Activated T-helper 1 cell treated with Interleukin-2 at 50 U/mL for 16 hours (primary cell): ENCODE measurements around the gene MGAT5.

Experiments used
- DNase-seq: peaks from one replicate; pipeline ENCODE4 v3.0.0-alpha.2; 2020; ENCODE audit warnings: low read depth

Gene MGAT5

DNA sequence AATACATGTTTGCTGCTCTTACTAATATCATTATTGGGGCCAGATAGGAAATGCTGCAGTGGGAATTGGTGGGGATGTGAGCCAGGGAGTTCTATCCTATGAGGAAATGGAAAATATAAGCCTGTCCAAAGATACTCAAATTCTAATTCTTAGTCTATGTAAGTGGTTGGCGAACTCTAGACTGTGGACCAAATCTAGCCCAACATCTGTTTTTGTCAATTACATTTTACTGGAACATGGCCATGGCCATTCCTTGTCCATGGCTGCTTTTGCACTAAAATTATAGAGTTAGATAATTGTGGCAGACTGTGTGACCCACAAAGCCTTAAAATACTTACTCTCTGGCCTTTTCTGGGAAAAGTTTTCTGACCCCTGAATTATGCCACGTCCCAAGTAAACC is 113.3 kb downstream of the MGAT5 start:
- DNase-seq, result no peak

DNA sequence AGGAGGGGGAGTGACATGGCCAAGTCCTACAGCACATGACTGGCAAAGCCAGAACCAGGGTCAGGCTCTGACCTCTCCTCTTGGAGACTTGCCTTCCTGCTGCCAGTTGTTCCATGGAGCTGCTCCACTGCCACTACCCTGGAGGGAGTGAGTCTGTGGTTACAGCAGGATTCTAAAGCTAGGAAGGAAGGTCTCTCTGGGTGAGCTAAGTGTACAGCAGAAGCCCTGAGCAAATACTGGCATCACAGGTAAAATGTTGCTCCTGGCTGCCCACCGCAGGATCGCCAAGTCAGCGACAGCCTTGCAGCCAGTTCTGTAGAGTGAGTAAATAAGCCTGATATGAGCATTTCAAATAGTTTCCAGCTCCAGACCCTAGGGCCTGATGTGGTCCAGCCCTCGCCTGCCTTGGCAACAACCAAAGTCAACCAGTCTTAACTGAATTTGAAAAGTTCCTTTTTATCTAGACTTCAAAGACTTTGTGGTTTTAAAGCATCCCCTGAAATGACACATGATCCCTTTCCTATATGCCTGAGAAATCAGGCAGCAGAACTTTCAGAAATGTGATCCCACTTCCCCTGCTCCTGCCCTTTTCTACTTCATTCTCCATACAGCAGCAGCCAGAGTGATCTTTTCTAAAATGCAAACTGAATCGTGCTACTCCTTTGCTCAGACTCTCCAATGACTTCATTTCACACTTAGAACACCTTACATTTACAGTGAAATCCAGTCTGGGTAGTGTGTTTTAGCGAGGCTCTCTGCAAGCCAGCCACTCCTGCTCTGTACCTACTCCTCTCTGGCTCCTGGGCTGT is 114.3 kb downstream of the MGAT5 start:
- DNase-seq, result no peak

DNA sequence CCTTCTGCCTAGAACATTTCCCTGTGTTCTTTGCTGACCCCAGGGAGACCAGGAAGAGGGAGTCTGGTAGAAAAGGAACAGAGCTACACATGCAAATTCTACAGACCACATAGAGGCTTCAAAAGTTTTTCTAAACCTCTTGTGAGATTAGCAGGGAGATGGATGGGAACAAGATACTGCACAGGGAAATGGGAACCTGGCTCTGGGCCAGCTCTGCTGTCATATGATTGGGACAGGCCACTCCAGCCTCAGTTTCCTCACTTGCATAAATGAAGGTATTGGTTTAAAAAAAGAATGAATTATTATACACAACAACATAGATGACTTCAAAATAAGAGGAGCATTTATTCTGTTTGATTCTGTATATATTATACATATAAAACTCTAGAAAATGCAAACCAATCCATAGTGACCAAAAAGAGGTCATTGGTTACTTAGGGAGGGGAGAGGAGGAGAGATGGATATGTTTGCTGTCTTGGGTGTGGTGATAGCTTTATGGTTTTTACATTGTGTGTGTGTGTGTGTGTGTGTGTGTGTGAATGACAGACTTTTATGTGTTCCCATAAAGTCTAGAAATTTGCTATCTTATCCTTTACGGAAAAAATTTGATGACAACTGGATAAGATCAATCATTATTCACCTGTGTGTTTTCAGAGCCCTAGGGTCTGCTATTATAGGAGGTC is 115.5 kb downstream of the MGAT5 start:
- no peak for DNase-seq

DNA sequence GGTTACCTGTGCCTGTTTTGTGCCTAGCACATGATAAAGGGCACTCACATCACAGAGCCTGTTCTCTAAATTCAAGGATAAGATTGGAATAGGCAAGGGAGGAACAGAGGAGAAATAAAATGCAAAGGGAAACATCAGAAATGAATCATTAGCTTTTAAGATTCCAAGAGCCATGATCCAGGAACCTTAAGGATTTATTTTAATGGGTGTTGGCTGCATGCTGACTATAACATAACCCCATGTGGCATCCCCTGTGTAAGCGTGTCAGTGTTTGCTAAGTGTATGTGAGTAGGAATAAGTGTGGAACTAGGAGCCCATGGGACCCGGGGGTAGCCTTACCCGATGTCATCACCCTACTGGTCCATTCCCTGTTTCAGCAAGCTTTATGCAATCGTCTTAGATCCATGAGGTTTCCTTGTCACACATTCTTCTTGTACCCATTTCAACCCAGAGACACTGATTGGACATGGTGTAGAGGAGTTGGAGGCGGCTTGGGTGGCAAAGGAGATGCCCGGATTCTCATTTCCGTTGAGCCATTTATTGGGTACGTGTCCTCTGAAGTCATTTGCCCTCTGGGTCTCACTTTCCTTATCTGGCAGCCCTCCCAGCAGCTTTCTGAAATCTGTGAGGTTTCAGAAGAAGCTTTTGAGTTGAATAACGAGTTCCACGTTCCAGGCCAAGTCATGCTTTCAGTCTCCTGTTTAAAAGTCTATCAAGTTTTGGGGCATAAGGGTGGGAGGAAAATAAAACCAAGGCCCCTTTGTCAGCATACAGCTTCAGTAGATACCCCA is 117.0 kb downstream of the MGAT5 start:
- no peak for DNase-seq

DNA sequence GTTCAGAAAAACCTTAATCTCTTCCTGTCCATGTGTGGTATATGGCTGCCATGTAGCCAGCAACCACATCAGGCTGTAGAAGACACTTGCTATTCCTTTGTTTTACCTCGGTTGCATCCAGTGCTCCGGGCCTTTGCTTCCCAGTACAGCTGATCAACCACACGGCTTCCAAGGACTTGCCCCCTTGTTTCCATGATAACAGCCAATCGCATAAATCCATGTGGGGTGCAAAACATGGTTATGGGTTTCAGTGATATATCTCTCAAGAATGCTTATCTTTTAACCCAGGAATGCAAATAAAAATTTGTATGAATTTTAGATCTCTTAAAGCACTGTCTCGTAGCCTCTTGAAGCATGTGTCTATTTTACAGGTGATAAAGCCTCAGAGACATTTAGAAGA is 118.3 kb downstream of the MGAT5 start:
- no peak for DNase-seq

DNA sequence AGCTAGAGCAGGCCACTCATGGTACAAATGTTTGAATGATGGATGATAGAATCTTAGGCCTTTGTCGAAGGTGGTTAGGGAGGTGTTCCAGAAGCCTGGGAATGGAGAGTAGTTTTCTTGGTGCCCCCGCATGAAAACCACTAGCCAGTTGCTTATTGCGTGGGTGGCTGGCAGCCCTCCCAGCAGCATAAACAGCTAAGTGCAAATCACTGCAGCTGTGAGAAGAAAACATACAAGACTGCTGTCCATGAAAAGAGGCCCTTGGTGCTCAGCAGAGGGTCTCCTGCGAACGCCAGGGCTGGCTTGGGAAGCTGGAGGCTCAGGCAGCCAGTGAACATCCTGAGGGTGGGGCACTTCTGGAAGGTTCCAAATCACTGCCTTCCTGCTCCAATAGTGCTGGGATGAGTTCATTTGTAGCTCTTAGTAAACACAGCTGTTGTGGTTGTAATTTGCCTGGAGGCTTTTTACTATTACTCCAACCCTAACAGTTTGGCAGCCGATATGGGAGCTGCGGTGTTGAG is 118.8 kb downstream of the MGAT5 start:
- DNase-seq, result no peak

DNA sequence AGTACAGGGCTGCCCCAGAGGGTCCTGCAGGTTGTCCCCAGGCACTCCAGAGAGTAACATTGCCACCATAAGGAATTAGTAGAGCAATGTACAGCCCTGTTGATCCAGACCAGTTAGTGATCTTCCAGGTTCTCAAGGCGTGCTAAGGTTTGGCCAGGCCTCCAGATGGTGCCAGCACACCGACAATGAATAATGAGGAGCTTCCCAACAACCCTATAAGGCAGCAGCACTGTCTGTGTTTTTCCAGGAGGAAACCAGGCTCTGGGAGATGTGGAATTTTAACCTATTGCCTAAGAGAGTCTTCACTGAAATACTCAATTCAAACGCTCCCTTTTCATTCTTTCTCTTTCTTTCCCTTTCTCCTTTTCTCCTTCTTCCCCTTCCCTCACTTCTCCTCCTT is 122.1 kb downstream of the MGAT5 start:
- DNase-seq, result no peak

DNA sequence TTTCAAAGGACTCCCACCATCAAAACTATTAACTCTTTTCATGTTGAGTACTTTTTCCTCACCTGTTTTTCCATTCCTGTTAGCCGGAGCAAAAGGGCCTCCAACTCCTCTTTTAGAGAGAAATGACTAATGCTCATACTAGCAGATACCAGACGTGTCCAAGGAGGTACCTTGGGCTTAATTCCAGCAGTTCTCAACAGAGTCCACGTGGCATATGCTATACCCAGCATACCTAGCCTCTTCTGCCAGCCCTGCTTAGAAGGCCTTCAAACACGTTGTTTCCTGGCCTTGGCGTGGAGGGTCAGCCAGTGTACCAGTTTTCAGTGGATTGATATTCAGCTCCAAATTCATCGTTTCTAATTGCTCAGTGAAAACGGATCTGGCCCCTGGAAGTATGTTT is 123.9 kb downstream of the MGAT5 start:
- DNase-seq, result no peak

DNA sequence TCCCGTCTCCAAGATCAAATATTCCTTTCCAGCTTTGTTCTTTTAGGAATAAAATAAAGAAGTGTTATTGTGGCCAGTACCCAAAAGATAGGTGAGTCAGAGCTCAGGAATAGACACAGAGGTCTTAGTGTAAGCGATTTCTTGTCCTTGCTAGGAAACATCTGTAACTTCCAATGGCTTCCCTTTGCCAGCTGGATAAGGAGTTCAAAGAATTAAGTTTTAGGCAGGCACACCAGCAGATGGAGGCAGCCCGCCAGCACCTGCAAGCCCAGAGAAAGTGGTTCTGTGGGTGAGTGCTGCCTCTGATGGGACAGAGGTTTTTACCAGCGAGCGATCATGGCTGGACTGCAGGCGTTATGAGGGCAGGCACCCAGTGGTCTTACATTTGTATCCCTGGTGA is 125.4 kb downstream of the MGAT5 start:
- DNase-seq, result no peak

DNA sequence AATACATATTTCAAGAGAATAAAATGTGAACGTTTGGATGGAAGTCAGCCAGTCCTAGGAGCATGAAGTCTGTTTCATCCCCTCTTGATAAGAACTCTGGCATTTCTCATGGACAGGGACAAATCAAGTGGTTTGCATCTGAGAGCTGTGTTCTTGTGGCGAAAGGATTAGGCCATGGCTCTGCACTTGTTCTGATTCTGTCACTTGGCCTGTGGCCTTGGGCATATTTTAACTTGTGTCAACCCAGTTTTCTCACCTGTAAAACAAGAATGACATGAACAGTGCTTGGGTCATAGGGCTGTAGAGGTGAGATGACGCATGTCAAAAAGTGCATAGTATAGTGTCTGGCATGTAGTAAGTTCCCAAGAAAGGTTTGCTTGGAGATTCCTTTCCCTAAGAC is 125.8 kb downstream of the MGAT5 start:
- no peak for DNase-seq

DNA sequence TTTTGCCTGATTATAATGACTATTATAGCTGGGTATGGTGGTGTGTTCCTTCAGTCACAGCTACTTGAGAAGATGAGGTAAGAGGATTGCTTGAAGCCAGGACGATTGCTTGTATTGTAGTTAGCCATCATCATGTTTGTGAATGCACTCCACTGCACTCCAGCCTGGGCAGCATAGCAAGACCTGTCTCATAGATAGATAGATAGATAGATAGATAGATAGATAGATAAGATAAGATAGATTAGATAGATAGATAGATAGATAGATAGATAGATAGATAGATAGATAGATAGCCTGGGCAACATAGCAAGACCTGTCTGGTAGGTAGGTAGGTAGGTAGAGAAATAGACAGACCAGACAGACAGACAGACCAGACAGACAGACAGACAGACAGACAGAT is 127.3 kb downstream of the MGAT5 start:
- DNase-seq, result no peak

DNA sequence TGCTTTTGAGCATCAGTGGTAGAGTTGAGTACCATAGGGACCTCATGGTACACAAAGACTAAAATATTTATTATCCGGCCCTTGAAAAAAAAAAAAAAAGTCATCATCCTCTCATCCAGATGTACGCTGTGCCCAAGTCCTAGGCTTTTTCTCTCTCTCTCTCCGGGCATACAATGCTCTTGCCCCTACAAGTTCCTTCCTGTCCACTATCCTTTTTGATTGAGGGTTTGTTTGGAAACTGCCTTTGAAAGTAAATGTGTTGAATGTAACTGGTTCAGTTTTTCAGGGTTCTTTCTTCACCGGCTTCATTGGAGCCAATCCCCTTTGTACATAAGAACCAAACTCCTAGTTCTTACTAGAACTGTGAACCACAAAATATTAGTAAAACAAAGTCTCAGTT is 130.3 kb downstream of the MGAT5 start:
- DNase-seq, result no peak

DNA sequence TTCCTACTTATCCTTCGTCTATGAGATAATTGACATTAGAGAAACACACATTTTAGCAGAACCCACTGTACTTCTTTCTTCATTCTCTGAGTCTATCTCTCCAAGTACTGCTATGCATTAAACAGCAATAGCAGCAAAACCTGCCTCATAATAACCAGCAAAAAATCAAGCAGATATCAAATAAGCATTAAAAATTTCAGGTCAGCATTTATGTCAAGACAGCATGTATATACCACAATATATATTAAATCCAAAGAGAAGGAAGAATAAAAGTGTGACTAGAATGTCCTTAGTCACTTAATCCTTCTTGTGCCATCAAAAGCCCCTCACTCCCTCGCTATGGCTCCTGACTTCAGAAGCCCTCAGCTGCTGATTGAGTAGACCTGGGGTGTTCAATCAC is 131.3 kb downstream of the MGAT5 start:
- no peak for DNase-seq

DNA sequence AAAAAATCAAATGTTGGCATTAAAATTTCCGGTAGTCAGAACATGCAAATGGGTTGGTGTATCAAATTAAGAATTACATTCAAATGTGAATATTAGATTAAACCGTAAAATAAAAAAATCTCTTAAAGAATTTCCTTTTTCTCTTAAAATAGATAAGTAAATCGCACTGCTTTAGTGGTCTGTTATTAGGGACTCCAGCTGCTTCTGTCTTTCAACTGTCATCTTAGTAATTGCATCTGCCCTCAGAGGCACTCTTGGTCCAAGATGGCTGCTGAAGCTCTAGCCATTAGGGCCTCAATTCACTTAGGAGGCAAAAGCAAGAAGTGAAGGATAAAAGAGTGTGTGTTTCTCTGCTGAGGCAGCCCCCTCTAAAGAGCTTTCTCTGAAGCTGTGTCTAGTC is 132.4 kb downstream of the MGAT5 start:
- DNase-seq, result no peak

DNA sequence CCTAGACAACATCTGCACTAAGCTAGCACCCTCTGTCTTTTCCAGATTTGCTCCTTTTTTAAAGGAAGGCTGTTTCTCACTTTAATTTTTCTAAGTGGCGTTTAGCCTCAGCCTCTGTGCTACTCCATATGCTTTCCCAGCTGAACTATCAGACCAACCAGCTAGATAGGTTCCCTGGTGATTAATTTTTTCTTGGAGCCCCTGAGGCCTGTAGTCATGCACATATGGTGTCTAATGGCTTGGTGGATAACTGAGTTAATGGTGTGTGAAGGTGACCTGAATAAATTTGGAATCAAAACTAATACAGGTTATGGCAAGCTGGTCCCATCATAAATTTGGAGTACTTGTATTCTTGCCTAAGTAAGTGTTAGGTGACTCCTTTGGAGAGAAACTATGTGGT is 135.5 kb downstream of the MGAT5 start:
- no peak for DNase-seq

DNA sequence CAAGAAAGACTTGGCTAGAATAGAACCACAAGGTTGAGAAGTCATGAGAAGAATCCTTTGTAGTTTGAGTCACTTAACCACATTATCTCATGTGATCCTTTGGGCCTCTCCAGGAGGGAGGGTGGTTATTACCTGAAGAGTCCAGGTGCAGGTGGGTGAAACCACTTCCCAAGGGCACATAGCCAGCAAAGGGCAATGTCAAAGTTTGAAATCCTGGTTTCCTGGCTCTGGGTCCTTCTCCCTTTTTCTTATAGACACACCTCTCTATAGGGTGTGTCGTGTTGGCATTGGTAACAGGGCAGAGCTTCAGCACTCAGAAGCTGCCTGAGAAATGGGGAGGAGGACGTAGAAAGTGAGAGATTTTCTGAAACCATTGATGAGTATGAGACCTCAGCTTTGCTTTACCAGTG is 137.9 kb downstream of the MGAT5 start:
- DNase-seq, result no peak

DNA sequence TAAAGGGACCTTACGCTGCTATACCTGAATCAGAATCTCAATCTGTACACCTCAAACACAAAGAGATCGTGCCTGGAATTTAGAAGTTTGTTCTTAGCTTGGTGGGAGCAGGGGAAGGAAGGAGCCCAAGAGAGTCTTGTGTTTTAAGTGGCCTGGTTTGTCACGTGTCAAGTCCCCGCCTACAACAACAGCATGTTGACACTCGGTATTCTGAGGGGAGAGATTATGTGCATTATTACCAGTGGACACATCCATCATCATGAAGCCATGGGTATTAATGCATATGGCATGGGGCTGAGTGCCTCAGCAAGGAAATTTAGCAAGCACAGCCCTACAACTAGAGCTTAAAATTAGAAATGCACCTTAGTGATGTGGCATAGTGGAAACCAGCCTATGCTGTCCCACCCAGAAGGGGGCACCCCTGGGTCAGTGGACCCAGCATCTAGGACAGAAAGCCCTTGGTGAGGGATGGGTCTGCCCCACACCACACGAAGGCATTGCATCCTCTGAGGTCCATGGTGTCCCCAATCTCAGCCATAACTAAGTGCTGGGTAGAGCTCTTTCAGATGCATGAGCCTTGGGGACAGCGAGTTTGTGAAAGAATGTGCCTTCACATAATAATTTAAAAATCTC is 138.7 kb downstream of the MGAT5 start:
- DNase-seq, result no peak

DNA sequence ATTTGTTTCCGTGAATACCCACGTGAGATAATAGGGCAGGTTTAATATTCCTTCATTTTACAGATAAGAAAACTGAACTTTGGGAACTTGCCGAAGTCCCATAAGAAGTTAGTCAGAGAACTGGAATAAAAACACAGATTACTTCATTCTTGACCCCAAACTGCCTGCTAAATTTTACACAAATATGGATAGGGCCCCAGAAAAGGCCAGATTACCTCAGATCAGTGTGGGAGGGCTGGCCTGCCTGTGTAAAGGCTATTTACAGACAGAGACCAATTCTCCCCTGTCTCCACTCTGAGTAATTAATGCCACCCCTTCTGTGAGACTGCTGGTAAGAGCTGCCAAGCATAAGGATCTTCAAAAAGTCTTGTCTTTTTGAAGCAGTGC is 139.2 kb downstream of the MGAT5 start:
- DNase-seq, result no peak

DNA sequence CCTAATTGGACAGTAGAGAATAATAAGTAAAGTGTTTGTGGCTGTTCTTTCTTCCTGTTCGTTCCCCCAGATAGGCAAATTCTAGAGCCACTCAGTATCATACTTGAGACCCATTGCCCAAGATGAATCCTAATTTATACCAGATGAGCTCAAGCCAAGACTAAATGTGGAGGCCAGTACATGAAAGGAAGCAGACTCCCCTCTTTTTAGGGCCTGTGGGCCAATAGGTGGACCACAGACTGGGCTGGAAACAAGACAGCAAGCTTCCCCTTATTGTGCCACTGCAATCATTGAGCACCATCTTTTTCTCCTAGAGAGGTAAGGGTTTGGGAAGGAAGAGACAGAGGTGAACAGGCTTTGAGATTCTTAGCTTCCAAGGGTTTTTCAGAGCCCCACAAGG is 141.9 kb downstream of the MGAT5 start:
- no peak for DNase-seq

DNA sequence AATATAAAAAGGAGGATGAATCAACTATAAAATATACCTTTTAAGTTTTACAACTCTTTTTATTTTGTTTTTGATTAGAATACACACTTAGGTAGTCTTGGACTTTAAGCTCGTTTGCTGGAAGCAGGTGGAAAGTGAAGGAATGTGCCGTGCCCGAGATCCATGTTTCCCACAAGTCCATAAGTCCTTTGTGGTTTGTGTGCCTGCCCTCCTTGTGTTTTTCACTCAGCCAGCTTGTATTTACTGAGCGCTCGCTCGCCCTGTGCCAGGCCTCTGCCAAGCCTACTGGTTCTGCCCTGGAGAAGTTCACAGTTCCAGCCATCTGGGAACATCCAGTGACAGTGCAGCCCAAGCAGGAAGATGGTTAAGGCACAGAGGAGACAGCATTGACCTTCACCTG is 142.6 kb downstream of the MGAT5 start:
- no peak for DNase-seq

DNA sequence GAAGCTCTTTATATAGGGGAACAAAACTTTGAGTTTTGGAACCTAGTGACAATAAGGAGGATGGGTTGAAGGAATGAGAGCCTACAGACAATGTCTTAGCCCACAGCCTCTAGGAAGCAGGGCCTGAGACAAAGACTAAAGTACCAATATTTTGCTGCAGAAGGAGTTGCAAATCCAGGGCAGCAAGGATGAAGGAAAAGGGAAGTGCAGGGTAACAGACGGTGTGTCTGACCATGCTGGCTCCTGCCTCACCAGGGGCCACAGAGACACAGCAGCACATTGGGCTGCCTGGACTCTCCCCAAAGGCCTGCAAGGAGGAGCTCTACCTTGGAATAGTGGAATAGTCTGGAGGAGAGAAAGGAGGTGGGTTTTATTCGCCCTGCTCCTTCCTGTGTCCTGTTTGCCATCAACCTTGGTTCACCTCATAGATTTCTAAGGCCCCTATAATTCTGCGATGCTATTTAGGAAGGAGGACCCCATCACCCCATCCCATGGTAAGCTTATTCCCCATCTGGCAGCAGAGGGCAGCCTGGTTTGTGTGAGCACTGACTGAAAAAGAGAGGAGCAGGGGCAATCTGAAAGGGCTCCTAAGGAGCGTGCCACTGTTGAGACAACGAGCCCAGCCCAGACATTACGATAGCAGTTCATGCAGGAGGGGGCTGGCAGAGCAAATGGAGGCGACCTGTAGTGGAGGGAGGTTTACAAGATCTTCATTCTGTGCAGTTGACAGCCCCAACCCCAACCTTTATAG is 143.4 kb downstream of the MGAT5 start:
- no peak for DNase-seq

DNA sequence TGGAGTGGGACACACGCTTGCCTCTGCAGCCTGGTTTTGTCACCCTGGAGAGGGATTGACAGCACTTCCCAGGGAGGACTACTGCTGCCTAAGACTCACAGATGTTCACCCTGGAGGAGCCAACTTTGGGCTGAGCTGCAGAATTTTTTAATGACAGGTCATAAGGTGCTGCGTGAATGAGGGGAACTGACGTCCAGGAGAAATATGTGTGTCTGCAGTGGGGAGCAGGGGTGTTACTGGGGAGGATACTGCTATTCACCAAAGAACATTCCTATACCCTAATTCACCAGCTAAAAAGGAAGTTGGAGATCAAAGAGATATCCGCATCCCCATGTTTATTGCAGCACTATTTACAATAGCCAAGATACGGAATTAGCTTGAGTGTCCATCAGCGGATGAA is 144.4 kb downstream of the MGAT5 start:
- no peak for DNase-seq
